Transverse colon (tissue), 4 donors: ENCODE results near the gene GBX2. TPM values are rescaled to one million over a fixed set of nuclear protein-coding genes. Genes with fewer than 3 reads are reported as not detected.

Source experiments
- DNase-seq: peaks from one replicate; pipeline ENCODE4 v3.0.0-alpha.2; 2019
- H3K27ac ChIP-seq, 4 donors: fragments of 200-600 bp; sonication (generic); 2 replicates each; pipeline ENCODE4 v1.5.1; 2016 to 2018; ENCODE audit warnings: inconsistent platforms in 4 of 4
- H3K27me3 ChIP-seq: fragments of 200-600 bp; sonication (generic); 2 replicates; pipeline ENCODE4 v1.5.1; 2017; ENCODE audit warnings: inconsistent platforms
- H3K36me3 ChIP-seq, 4 donors: fragments of 200-600 bp; sonication (generic); 2 replicates each; pipeline ENCODE4 v1.5.1; 2017 to 2019; ENCODE audit warnings: inconsistent platforms in 4 of 4
- H3K4me1 ChIP-seq, 4 donors: fragments of 200-600 bp; sonication (generic); 2 replicates each; pipeline ENCODE4 v1.5.1; 2017 to 2020; ENCODE audit warnings: inconsistent platforms in 4 of 4
- H3K4me3 ChIP-seq, 4 donors: fragments of 200-600 bp; sonication (generic); 1 replicate in 1 of 4; 2 replicates in 3 of 4; pipeline versions ENCODE4 v1.5.1 to v1.6.1; 2017 to 2019; ENCODE audit warnings: inconsistent platforms in 4 of 4
- H3K9me3 ChIP-seq, 2 donors: fragments of 200-600 bp; sonication (generic); 2 replicates each; pipeline ENCODE4 v1.5.1; 2017 to 2019; ENCODE audit warnings: inconsistent platforms in 2 of 2
- CTCF ChIP-seq, 5 experiments: fragments of 200-600 bp in 3 of 5; fragments of 450-650 bp in 2 of 5; sonication (generic) in 3 of 5; IDR thresholded peaks; 1 replicate in 2 of 5; 2 replicates in 3 of 5; pipeline ENCODE4 v1.5.1; 2016 to 2017; ENCODE audit warnings: antibody characterized with exemption in 5 of 5, inconsistent platforms in 3 of 5, mild to moderate bottlenecking in 2 of 5, moderate library complexity in 1 of 5
- EP300 ChIP-seq: sonication (generic); formaldehyde crosslinking; IDR thresholded peaks from one replicate; pipeline ENCODE4 v1.6.1; 2017; ENCODE audit warnings: antibody characterized with exemption, low read depth
- POLR2A ChIP-seq: fragments of 450-650 bp; IDR thresholded peaks from one replicate; pipeline ENCODE4 v1.6.1; 2016; ENCODE audit warnings: antibody characterized with exemption, mild to moderate bottlenecking, moderate library complexity
- POLR2AphosphoS5 ChIP-seq, 3 donors: sonication (generic); formaldehyde crosslinking; IDR thresholded peaks; one replicate each; pipeline ENCODE4 v1.6.1; 2016; ENCODE audit warnings: antibody characterized with exemption in 3 of 3
- WGBS, 2 donors: methylation state at CpG; one replicate each; pipeline ENCODE4 v1.1.5; 2018; ENCODE audit warnings: low coverage in 1 of 2; 5-methylcytosine and 5-hydroxymethylcytosine counted together
- in situ Hi-C, 4 donors: fragments of 200-750 bp; cut with MboI; loops; one replicate each; pipeline versions ENCODE4 v1.15.0 to v1.15.1; 2017; ENCODE audit warnings: low sequenced_read_pairs in 3 of 4, low pct_ligation_motif_present in 1 of 4, low pct_unique_long_range_greater_than_20kb in 1 of 4
- intact Hi-C: fragments of 100-400 bp; cut with DNase I; formaldehyde crosslinking; loops from one replicate; pipeline ENCODE4 v1.15.1; 2023; ENCODE audit warnings: low total_unique reads
- total RNA-seq, 4 donors: library from RNA; depleted of rRNA; stranded (reverse); fragments of >200 nt; gene quantifications; one replicate each; pipeline ENCODE4 v1.1.0, GENCODE V29; 2016

GBX2 gene
- total RNA-seq, 4 donors from 2014 or later = not detected

DNA sequence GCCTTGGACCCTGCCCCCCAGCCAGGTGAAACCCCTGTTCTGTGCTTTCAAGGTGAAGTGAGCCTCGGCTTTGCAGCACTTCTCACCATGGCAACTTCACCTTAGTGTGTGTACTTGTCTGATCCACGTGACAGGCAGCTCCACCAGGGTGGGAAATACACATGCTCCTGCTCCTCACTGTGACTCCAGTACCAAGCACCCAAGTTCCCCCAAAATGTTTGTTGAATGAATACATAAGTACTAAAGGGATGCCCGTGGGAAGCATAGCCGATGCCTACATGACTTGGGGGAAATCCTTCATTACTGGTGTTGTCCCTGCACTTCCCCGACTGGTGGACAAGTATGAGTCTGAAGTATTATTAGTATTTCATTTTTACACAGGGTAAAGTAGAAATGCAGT, 41.8 kb upstream of the GBX2 start:
- intact Hi-C loops = no loop called here
- WGBS, 2 donors = 76% methylated on average over 5 of the region's 5 CpGs; no CpG with 5 or more reads in 1 of the 2 donors
- Histone ChIP-seq H3K4me3 (no peak overlapping the region), H3K4me1 (no peaks in the 10 kb centered on the region), H3K27ac (no peak overlapping the region), H3K9me3 (no peaks in the 10 kb centered on the region), H3K36me3 (no peaks in the 10 kb centered on the region), H3K27me3 (peaks cover 31% of the 10 kb centered on the region)
- no peak for DNase-seq
- TF ChIP-seq POLR2AphosphoS5 (IDR thresholded peaks at IDR 0.05) = no peak
- TF ChIP-seq POLR2A = no peak
- TF ChIP-seq EP300 = no peak
- no peak for TF ChIP-seq CTCF (IDR thresholded peaks at IDR 0.05)
- in situ Hi-C loops = no loop called here

DNA sequence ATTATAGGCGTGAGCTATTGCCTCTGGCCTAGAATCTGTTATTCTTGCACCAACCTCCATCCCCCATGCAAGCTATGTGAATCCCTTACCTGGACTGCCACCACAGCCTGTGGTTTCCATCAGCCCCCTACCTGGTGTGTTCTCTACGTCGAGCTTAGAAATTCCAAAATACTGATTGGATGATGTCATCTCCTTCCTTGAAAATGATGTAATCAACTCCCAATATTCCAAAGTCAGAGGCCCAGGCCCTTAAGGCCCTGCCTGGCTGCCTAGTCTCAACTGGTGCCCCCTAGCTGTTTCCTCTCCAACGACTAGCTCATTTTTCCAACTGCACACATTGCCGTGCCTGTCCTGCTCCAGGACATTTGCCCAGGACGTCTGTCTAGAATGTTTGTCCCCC, 41.3 kb upstream of the GBX2 start:
- in situ Hi-C loops (no loop called here), intact Hi-C loops (no loop called here)
- peaks cover 27% of the 10 kb centered on the region for H3K27me3 ChIP-seq
- no peak for DNase-seq
- H3K27ac ChIP-seq = no peak overlapping the region
- TF ChIP-seq CTCF (IDR thresholded peaks at IDR 0.05) = no peak
- TF ChIP-seq POLR2A = no peak
- no peak for TF ChIP-seq EP300
- no peak for TF ChIP-seq POLR2AphosphoS5 (IDR thresholded peaks at IDR 0.05)
- no peaks in the 10 kb centered on the region for H3K4me1 ChIP-seq
- H3K36me3 ChIP-seq = no peaks in the 10 kb centered on the region
- H3K4me3 ChIP-seq = no peak overlapping the region
- 60 to 75% methylated on average over 1 to 6 of the region's 6 CpGs for WGBS, 2 donors
- H3K9me3 ChIP-seq = no peaks in the 10 kb centered on the region

DNA sequence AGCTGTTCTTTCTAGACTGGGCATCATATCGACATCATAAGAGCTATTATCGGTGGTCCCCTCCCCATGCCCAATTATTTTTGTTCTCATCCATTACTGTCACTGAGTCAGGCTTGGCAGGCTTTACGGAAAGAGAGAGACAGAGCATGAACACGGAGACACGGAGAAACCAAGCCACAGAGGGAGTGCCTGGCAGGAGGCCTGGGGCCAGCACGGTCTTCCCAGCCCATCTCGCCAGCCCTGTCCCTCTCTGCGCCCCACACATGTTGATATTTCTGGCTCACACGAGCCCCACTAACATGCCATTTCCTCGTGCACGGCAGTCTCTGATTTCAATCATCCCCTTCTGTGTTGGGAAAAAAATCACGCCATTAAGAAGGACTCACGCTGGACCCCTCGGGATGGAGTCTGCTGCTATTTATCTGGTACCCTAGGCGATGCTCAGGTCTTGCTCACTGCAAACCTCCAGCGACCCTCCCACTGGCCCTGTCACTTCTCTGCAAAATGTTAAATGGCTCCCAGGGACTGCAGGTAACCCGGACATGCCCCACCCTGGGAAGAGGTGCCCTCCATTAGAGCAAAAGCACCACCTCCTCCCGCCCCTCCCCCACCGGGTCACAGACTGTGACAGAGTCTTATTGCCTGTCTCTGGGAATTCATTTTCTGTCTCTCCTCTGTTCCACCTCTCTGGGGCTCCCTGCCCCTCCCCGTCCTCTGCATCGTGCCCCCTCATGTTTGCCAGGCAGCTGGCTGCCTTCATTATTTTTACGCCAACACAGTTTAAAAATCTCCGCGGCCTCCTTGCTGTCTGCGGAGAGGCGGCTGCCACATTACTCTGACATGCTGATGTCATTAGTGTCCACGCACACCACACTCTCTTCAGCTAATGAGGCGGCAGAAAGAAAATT, 40.1 kb upstream of the GBX2 start:
- WGBS, 2 donors = 78 to 79% methylated on average over 20 to 28 of the region's 28 CpGs
- TF ChIP-seq EP300 (no peak), POLR2AphosphoS5 (IDR thresholded peaks at IDR 0.05) (no peak), CTCF (IDR thresholded peaks at IDR 0.05) (no peak), POLR2A (no peak)
- in situ Hi-C loops (no loop called here), intact Hi-C loops (no loop called here)
- no peaks in the 10 kb centered on the region for H3K36me3 ChIP-seq
- no peak overlapping the region for H3K4me3 ChIP-seq
- no peaks in the 10 kb centered on the region for H3K9me3 ChIP-seq
- no peak for DNase-seq
- H3K27me3 ChIP-seq = peaks cover 18% of the 10 kb centered on the region
- no peaks in the 10 kb centered on the region for H3K4me1 ChIP-seq
- H3K27ac ChIP-seq = no peak overlapping the region

DNA sequence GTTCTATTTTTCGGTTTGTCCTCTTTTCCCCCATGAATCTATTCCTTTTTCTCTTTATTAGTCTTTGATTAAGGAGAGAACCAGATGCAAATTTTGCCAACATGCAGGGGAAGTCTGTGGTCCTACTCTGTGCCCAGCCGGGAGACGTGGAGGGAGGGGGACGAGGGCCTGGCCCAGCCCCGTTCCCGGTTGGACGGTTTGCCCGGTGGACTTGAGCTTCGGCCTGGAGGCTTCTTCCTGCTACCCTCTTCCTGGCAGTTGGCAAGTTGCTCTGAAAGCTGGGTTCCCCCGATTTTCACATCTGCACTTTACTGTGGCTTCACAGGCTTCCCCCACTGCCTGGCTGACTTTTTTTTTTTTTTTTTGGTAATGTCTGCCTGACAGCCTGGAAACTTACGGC, 39.3 kb upstream of the GBX2 start:
- Histone ChIP-seq H3K27ac (no peak overlapping the region), H3K4me1 (no peaks in the 10 kb centered on the region), H3K27me3 (peaks cover 10% of the 10 kb centered on the region), H3K36me3 (no peaks in the 10 kb centered on the region), H3K9me3 (no peaks in the 10 kb centered on the region), H3K4me3 (no peak overlapping the region)
- in situ Hi-C loops = no loop called here
- WGBS, 2 donors = 84 to 90% methylated on average over 11 of the region's 11 CpGs
- DNase-seq = no peak
- TF ChIP-seq POLR2A (no peak), POLR2AphosphoS5 (IDR thresholded peaks at IDR 0.05) (no peak), EP300 (no peak), CTCF (IDR thresholded peaks at IDR 0.05) (no peak)
- intact Hi-C loops = no loop called here
